ENCODE data around the gene PCDHGA5.
"Not testable (repeated sequence)": the region's sequence is repeated elsewhere in the genome, so short reads cannot be mapped to it uniquely, and the experiment has no call there.

The PCDHGA5 gene

GRCh38 chr5:141363952-141364660 lies at the start of gene PCDHGA5:
PCDHGA5 (plus strand) TSS chr5:141364162; CDS start chr5:141364331, 169 bp downstream.
- DNase-seq = no peak

- DNase-seq = not testable (repeated sequence)
These were observed 47.0 kb upstream of the PCDHGA5 start for GRCh38 chr5:141316963-141317362.

- DNase-seq = no peak
These were observed 44.8 kb upstream of the PCDHGA5 start for GRCh38 chr5:141319202-141319601.

GRCh38 chr5:141319699-141320098 lies 44.3 kb upstream of the PCDHGA5 start:
- DNase-seq = no peak

GRCh38 chr5:141320225-141321169 lies 43.5 kb upstream of the PCDHGA5 start, which contains the start of gene TAF7:
TAF7 (minus strand) TSS chr5:141320784; CDS start chr5:141320044, 740 bp downstream.
- peak; percentile 83 to 95 (median 87) for DNase-seq

- DNase-seq = no peak
These were observed 41.7 kb upstream of the PCDHGA5 start for GRCh38 chr5:141322261-141322660.

- peak; percentile 24 to 73 (median 54) for DNase-seq
These were observed 37.7 kb upstream of the PCDHGA5 start for GRCh38 chr5:141326088-141326854.

GRCh38 chr5:141328231-141328630 lies 35.7 kb upstream of the PCDHGA5 start:
- DNase-seq = no peak

- peak in 1 of 6 experiments; percentile 8 for DNase-seq
These were observed 33.5 kb upstream of the PCDHGA5 start, which contains the start of gene PCDHGA1 for GRCh38 chr5:141330299-141331080. PCDHGA1 (plus strand) TSS chr5:141330514.

GRCh38 chr5:141332571-141332970 lies 31.4 kb upstream of the PCDHGA5 start:
- DNase-seq = not testable (repeated sequence)

GRCh38 chr5:141338538-141339306 lies 25.2 kb upstream of the PCDHGA5 start, which contains the start of gene PCDHGA2:
PCDHGA2 (plus strand) TSS chr5:141338760.
- no peak for DNase-seq

GRCh38 chr5:141340781-141341354 lies 23.1 kb upstream of the PCDHGA5 start:
- not testable (repeated sequence) for DNase-seq

GRCh38 chr5:141342773-141343172 lies 21.2 kb upstream of the PCDHGA5 start:
- DNase-seq = no peak

GRCh38 chr5:141343242-141343952 lies 20.6 kb upstream of the PCDHGA5 start, which contains the start of gene PCDHGA3:
PCDHGA3 (plus strand) TSS chr5:141343829; CDS start chr5:141344034, 205 bp downstream.
- no peak for DNase-seq

- DNase-seq = no peak
These were observed 20.0 kb upstream of the PCDHGA5 start for GRCh38 chr5:141343953-141344463.

- DNase-seq = no peak
These were observed 18.6 kb upstream of the PCDHGA5 start for GRCh38 chr5:141345327-141345726.

GRCh38 chr5:141346017-141346416 lies 17.9 kb upstream of the PCDHGA5 start:
- not testable (repeated sequence) for DNase-seq

- peak in 2 of 6 experiments; percentile 17 to 18 for DNase-seq
These were observed 13.9 kb upstream of the PCDHGA5 start, which contains the start of gene PCDHGB1 for GRCh38 chr5:141349917-141350619. PCDHGB1 (plus strand) TSS chr5:141350099; CDS start chr5:141350261, 162 bp downstream.

- no peak for DNase-seq
These were observed 12.4 kb upstream of the PCDHGA5 start for GRCh38 chr5:141351591-141351990.

All from stimulated activated naive CD4-positive, alpha-beta T cell (primary cell).